H9 (cell line): Measurements from ENCODE around the gene CYSTM1. TPM values are rescaled to one million over a fixed set of nuclear protein-coding genes. Genes with fewer than 3 reads are reported as not detected.

Source experiments
- DNase-seq: peaks from one replicate; pipeline ENCODE4 v3.0.0-alpha.2; 2017
- H2AFZ ChIP-seq: one replicate; pipeline ENCODE4 v1.6.1; 2013; ENCODE audit warnings: mild to moderate bottlenecking, low read length, control low read depth, moderate library complexity
- H2AK5ac ChIP-seq: 2 replicates; pipeline ENCODE4 v1.6.1; 2013; ENCODE audit warnings: low read length, control low read depth, mixed read lengths; ENCODE audit not compliant: insufficient read length
- H2BK120ac ChIP-seq: one replicate; pipeline ENCODE4 v1.6.1; 2013; ENCODE audit warnings: low read depth, mild to moderate bottlenecking, low read length, control low read depth, inconsistent platforms; ENCODE audit not compliant: poor library complexity, severe bottlenecking
- H2BK12ac ChIP-seq: 2 replicates; pipeline ENCODE4 v1.6.1; 2013; ENCODE audit warnings: low read length, control low read depth, mixed read lengths, low read depth; ENCODE audit not compliant: insufficient read length
- H2BK15ac ChIP-seq: 2 replicates; pipeline ENCODE4 v1.6.1; 2013; ENCODE audit warnings: low read depth, low read length, control low read depth
- H2BK20ac ChIP-seq: one replicate; pipeline ENCODE4 v1.6.1; 2013; ENCODE audit warnings: low read depth, mild to moderate bottlenecking, low read length, control low read depth, inconsistent platforms; ENCODE audit not compliant: poor library complexity, severe bottlenecking
- H2BK5ac ChIP-seq: 2 replicates; pipeline ENCODE4 v1.6.1; 2013; ENCODE audit warnings: low read length, control low read depth, mixed read lengths; ENCODE audit not compliant: insufficient read length
- H3K14ac ChIP-seq: 2 replicates; pipeline ENCODE4 v1.6.1; 2013; ENCODE audit warnings: low read length, control low read depth; ENCODE audit not compliant: insufficient read depth
- H3K18ac ChIP-seq: 2 replicates; pipeline ENCODE4 v1.6.1; 2013; ENCODE audit warnings: low read depth, mild to moderate bottlenecking, mixed read lengths, low read length, control low read depth; ENCODE audit not compliant: insufficient read length
- H3K23ac ChIP-seq: 2 replicates; pipeline ENCODE4 v1.6.1; 2013; ENCODE audit warnings: low read length, control low read depth, mixed read lengths, low read depth; ENCODE audit not compliant: insufficient read length
- H3K23me2 ChIP-seq: 2 replicates; pipeline ENCODE4 v1.6.1; 2013; ENCODE audit warnings: low read depth, mild to moderate bottlenecking, mixed read lengths, low read length, control low read depth; ENCODE audit not compliant: insufficient read length, poor library complexity, severe bottlenecking
- H3K27ac ChIP-seq: 2 replicates; pipeline ENCODE4 v1.5.1; 2013; ENCODE audit warnings: low read length, control low read depth, mixed read lengths, low read depth; ENCODE audit not compliant: insufficient read length
- H3K27me3 ChIP-seq: 2 replicates; pipeline ENCODE4 v1.6.1; 2013; ENCODE audit warnings: low read length, control low read depth, inconsistent platforms; ENCODE audit not compliant: insufficient read depth
- H3K4ac ChIP-seq: 2 replicates; pipeline ENCODE4 v1.6.1; 2013; ENCODE audit warnings: low read depth, mild to moderate bottlenecking, control low read depth, inconsistent platforms, low read length, moderate library complexity
- H3K4me1 ChIP-seq: 2 replicates; pipeline ENCODE4 v1.6.1; 2013; ENCODE audit warnings: low read length, control low read depth, inconsistent platforms; ENCODE audit not compliant: insufficient read depth
- H3K4me2 ChIP-seq: 2 replicates; pipeline ENCODE4 v1.6.1; 2013; ENCODE audit warnings: low read length, control low read depth, mixed read lengths; ENCODE audit not compliant: insufficient read length, insufficient read depth
- H3K56ac ChIP-seq: 2 replicates; pipeline ENCODE4 v1.6.1; 2013; ENCODE audit warnings: low read depth, mild to moderate bottlenecking, mixed read lengths, low read length, control low read depth; ENCODE audit not compliant: insufficient read length
- H3K79me1 ChIP-seq: 2 replicates; pipeline ENCODE4 v1.6.1; 2013; ENCODE audit warnings: low read depth, mild to moderate bottlenecking, moderate library complexity, low read length, control low read depth, inconsistent platforms; ENCODE audit not compliant: insufficient read depth, poor library complexity, severe bottlenecking
- H3K79me2 ChIP-seq: 2 replicates; pipeline ENCODE4 v1.6.1; 2013; ENCODE audit warnings: low read length, control low read depth, inconsistent platforms; ENCODE audit not compliant: insufficient read depth
- H3K9ac ChIP-seq: 2 replicates; pipeline ENCODE4 v1.6.1; 2013; ENCODE audit warnings: low read length, control low read depth, mixed read lengths; ENCODE audit not compliant: insufficient read length; ENCODE audit errors: extremely low read depth
- H3K9me3 ChIP-seq: one replicate; pipeline ENCODE4 v1.6.1; 2013; ENCODE audit warnings: low read depth, low read length, inconsistent platforms; ENCODE audit not compliant: control insufficient read depth
- H3T11ph ChIP-seq: one replicate; pipeline ENCODE4 v1.6.1; 2013; ENCODE audit warnings: mild to moderate bottlenecking, low read length, control low read depth, inconsistent platforms
- H4K20me1 ChIP-seq: one replicate; pipeline ENCODE4 v1.6.1; 2013; ENCODE audit not compliant: control insufficient read depth, insufficient read length, insufficient read depth
- H4K5ac ChIP-seq: 2 replicates; pipeline ENCODE4 v1.6.1; 2013; ENCODE audit warnings: low read depth, mild to moderate bottlenecking, mixed read lengths, low read length, control low read depth; ENCODE audit not compliant: insufficient read length
- H4K8ac ChIP-seq: replicated peaks from 2 replicates; pipeline ENCODE4 v1.6.1; 2013; ENCODE audit warnings: low read length, control low read depth, mixed read lengths, low read depth; ENCODE audit not compliant: insufficient read length
- H4K91ac ChIP-seq: 2 replicates; pipeline ENCODE4 v1.6.1; 2013; ENCODE audit warnings: low read depth, mild to moderate bottlenecking, moderate library complexity, mixed read lengths, low read length, control low read depth; ENCODE audit not compliant: insufficient read length
- H3K27ac Mint-ChIP-seq, 3 experiments: 2 replicates in 2 of 3; 3 replicates in 1 of 3; pipeline ENCODE4 v1.8.0; 2020 to 2021; ENCODE audit warnings: mixed read lengths in 3 of 3, mild to moderate bottlenecking in 1 of 3, moderate library complexity in 1 of 3
- H3K27me3 Mint-ChIP-seq: 2 replicates; pipeline ENCODE4 v1.8.0; 2021; ENCODE audit warnings: low read depth, mild to moderate bottlenecking, moderate library complexity, mixed read lengths
- H3K36me3 Mint-ChIP-seq, 3 experiments: 2 replicates in 2 of 3; 3 replicates in 1 of 3; pipeline ENCODE4 v1.8.0; 2020 to 2021; ENCODE audit warnings: low read depth in 3 of 3, mixed read lengths in 3 of 3; ENCODE audit not compliant: insufficient read depth in 1 of 3
- H3K4me1 Mint-ChIP-seq, 2 experiments: 2 replicates each; pipeline ENCODE4 v1.8.0; 2020; ENCODE audit warnings: mixed read lengths in 2 of 2
- H3K4me3 Mint-ChIP-seq, 2 experiments: 2 replicates in 1 of 2; 3 replicates in 1 of 2; pipeline ENCODE4 v1.8.0; 2020 to 2021; ENCODE audit warnings: mild to moderate bottlenecking in 2 of 2, mixed read lengths in 2 of 2, moderate library complexity in 1 of 2
- H3K9me3 Mint-ChIP-seq, 2 experiments: 2 replicates in 1 of 2; 3 replicates in 1 of 2; pipeline ENCODE4 v1.8.0; 2020; ENCODE audit warnings: mild to moderate bottlenecking in 2 of 2, mixed read lengths in 2 of 2, moderate library complexity in 1 of 2
- WGBS: extraction: QIAGEN DNeasy Blood & Tissue Kit; methylation state at CpG from one replicate; pipeline ENCODE4 v1.1.7; 2013; ENCODE audit warnings: missing lambda C conversion rate, low lambda C conversion rate, mixed read lengths; ENCODE audit not compliant: insufficient read length; ENCODE audit errors: extremely low coverage; 5-methylcytosine and 5-hydroxymethylcytosine counted together
- total RNA-seq: library from RNA; stranded (reverse); gene quantifications from 2 replicates; pipeline ENCODE4 v1.2.1, GENCODE V29; 2021
- TF ChIP-seq, protein P1 (sequence below): fragments of 200-600 bp; sonication (generic); conservative IDR thresholded peaks from 3 replicates; pipeline ENCODE4 v1.8.0; 2021; ENCODE audit warnings: antibody characterized with exemption, mild to moderate bottlenecking

The CYSTM1 gene
- total RNA-seq, 1 experiment from 2014 or later = 20.6 TPM

DNA sequence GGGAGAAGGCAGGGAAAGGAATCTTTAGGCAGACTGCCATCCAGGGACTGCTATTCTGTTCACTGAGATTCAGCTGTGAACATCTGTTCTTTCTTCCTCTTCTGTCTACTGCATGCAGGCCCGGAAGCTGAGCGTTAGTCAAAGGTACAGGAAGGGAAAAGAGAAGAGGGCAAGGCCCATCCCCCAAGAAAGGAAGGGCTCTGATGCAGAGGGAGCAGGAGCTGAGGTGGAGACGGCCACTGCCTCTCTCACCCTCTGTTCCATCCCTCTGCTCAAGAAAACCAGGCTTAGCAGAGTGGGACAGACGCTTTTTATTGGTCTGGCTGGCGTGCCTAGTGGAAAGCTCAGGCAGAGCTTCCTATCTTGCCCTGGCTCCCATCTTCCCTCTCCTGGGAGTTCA lies 70.4 kb downstream of the CYSTM1 start:
- Histone ChIP-seq H3K9me3 (no peaks in the 10 kb centered on the region), H4K8ac (no peak overlapping the region), H3K9ac (no peak overlapping the region), H3K23ac (no peak overlapping the region), H3K27ac (no peak overlapping the region), H3K79me1 (no peaks in the 10 kb centered on the region), H2BK15ac (no peak overlapping the region), H4K91ac (no peak overlapping the region), H4K20me1 (no peaks in the 10 kb centered on the region), H3K56ac (no peak overlapping the region), H2BK12ac (no peak overlapping the region), H2AFZ (no peak overlapping the region), H3K14ac (no peak overlapping the region), H2BK120ac (no peak overlapping the region), H3K23me2 (no peaks in the 10 kb centered on the region), H2AK5ac (no peak overlapping the region), H3K4ac (no peak overlapping the region), H3K79me2 (no peaks in the 10 kb centered on the region), H4K5ac (no peak overlapping the region), H3K27me3 (no peaks in the 10 kb centered on the region), H2BK5ac (no peak overlapping the region), H3K4me1 (peaks cover 9% of the 10 kb centered on the region), H3K4me2 (no peak overlapping the region), H3T11ph (no peak overlapping the region), H3K18ac (no peak overlapping the region), H2BK20ac (no peak overlapping the region)
- TF ChIP-seq, protein P1, sequence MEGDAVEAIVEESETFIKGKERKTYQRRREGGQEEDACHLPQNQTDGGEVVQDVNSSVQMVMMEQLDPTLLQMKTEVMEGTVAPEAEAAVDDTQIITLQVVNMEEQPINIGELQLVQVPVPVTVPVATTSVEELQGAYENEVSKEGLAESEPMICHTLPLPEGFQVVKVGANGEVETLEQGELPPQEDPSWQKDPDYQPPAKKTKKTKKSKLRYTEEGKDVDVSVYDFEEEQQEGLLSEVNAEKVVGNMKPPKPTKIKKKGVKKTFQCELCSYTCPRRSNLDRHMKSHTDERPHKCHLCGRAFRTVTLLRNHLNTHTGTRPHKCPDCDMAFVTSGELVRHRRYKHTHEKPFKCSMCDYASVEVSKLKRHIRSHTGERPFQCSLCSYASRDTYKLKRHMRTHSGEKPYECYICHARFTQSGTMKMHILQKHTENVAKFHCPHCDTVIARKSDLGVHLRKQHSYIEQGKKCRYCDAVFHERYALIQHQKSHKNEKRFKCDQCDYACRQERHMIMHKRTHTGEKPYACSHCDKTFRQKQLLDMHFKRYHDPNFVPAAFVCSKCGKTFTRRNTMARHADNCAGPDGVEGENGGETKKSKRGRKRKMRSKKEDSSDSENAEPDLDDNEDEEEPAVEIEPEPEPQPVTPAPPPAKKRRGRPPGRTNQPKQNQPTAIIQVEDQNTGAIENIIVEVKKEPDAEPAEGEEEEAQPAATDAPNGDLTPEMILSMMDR = no peak
- Mint-ChIP-seq H3K27me3 (no peaks in the 10 kb centered on the region), H3K27ac (peak overlapping the region in 2 of 3 experiments; percentile 4 to 29; a peak in 1 of 7 replicates), H3K36me3 (peaks cover 5 to 24% (median 11%) of the 10 kb centered on the region in 3 experiments; a peak in 6 of 7 replicates), H3K4me1 (peaks cover 32 to 34% of the 10 kb centered on the region in 2 experiments), H3K4me3 (no peak overlapping the region; a peak in 1 of 5 replicates), H3K9me3 (no peaks in the 10 kb centered on the region)
- no peak for DNase-seq
- no CpG with 5 or more reads among the region's 5 CpGs for WGBS
